D341Med (cell line): ENCODE data around the gene PPM1D.
"Not testable (repeated sequence)": the region's sequence is repeated elsewhere in the genome, so short reads cannot be mapped to it uniquely, and the experiment has no call there.

Experiments used
- DNase-seq: peaks from one replicate; pipeline ENCODE4 v3.0.0; 2012; ENCODE audit warnings: low spot score

PPM1D gene

GRCh38 chr17:60671482-60671881 lies 71.5 kb downstream of the PPM1D start:
- DNase-seq: no peak

DNA sequence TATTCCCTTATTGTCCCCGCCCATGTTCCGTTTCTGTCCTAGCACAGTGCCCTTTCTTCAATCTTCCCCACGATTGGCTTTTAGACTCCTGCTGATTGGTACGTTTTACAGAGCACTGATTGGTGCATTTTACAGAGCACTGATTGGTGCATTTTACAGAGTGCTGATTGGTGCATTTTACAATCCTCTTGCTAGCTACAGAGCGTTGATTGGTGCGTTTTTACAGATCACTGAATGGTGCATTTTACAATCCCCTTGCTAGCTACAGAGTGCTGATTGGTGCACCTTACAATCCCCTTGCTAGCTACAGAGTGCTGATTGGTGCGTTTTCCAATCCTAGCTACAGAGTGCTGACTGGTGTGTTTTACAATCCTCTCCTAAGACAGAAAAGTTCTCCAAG lies 74.6 kb downstream of the PPM1D start:
- DNase-seq: not testable (repeated sequence)

DNA sequence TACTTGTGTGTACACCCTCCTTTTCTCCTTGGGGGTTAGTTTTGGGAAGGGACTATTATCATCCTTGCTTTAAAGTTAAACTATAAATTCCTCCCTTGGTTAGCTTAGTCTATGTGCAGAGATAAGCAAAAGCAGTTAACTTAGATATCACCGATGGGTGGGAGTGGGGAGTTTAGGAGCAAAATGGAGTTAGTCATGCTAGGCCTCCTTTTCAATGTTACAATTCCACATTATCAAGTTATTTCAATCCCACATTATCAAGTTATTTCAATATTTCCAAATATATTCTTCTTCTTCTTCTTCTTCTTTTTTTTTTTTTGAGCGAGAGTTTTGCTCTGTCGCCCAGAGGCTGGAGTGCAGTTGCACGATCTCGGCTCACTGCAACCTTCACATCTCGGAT lies 76.0 kb downstream of the PPM1D start:
- DNase-seq: no peak

GRCh38 chr17:60676758-60677307 lies 76.8 kb downstream of the PPM1D start:
- no peak for DNase-seq

- peak; percentile 99 for DNase-seq
These were observed 77.5 kb downstream of the PPM1D start, which contains the start of gene BCAS3 for GRCh38 chr17:60677308-60678117. TSS of gene BCAS3 (plus strand) at chr17:60677851.

- no peak for DNase-seq
These were observed 78.1 kb downstream of the PPM1D start for GRCh38 chr17:60678118-60678444.

GRCh38 chr17:60679287-60679686 lies 79.3 kb downstream of the PPM1D start:
- DNase-seq: no peak

DNA sequence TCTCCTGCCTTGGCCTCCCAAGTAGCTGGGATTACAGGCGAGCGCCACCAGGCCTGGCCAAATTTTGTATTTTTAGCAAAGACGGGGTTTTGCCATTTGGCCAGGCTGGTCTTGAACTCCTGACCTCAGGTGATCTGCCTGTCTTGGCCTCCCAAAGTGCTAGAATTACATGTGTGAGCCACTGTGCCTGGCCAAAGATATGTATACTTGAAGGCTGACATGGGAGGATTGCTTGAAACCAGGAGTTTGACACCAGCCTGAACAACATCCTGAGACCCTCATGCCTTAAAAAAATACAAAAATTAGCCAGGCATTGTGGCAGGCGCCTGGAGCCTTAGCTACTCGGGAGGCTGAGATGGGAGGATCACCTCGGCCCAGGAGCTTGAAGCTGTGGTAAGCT lies 80.8 kb downstream of the PPM1D start:
- no peak for DNase-seq

DNA sequence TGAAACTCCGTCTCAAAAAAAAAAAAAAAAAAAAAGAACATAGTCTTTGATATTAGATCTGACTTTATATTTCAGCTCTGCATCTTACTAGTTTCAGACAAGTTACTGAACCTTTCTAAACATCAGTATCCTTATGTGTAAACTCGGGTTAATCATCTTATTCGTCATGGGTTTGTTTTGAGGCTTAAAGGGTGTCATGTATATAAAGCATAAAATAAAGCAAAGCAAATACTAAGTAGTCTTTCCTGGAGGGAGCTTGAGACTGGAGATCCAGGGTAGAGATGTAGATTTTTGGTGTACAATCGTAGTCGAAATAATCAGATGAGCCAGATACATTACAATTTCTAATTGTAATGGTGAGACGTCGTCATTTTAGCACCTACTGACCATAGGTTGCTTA lies 85.4 kb downstream of the PPM1D start:
- DNase-seq: no peak

DNA sequence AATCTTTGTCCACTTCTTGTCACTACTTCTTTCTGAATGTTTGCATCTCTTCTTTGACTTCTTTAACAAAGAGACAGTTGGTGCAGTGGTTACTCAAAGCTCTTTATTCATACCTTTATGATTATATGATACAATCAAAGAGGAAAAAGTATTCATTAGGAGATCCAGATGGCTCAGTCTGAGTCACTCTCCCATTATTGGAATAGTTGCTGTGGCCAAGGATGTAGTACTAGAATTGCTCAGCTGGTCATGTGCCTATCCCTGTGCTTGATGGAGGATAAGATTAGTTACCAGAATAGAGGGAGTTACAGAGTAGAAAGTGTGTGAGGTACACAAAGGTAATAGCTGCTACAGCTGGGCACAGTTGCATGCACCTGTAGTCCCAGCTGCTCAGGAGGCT lies 96.0 kb downstream of the PPM1D start:
- no peak for DNase-seq

GRCh38 chr17:60699090-60699489 lies 99.1 kb downstream of the PPM1D start:
- DNase-seq: no peak

DNA sequence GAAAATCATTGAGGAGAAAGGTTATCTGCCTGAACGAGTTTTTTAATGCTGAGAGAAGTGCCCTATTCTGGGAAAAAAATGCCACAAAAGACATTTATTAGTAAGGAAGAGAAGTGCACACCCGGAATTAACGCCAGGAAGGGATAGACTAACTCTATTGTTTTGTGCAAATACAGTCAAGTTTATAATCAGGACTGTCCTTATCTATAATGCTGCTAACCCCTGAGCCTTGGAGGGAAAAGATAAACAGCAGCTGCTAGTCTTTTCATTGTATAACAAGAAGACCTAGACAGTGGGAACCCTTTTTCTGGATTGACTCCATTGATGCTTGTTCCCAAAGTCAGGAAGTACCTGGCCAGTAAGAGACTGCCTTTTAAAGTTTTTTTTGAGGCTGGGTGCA lies 104.2 kb downstream of the PPM1D start:
- DNase-seq: no peak

DNA sequence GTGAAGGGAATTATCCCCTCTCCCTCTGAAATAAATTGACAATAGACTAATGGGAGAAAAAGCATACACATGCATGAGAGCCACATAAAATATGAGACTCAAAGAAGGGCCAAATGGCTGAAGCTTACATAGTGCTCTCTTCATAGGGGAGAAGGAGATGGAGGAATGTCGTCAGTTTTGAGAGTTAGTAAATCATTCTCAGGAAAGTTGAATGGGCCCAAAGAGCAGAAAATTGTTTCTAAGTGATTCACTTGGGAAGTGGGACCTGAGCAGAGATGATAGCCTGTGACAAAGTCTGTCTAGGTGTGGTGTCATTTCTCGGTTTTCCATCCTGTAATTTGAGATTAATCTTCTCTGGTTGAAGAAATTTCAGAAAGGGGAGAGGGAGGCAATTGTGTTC lies 112.7 kb downstream of the PPM1D start:
- no peak for DNase-seq

- DNase-seq: no peak
These were observed 113.6 kb downstream of the PPM1D start for GRCh38 chr17:60713608-60714007.
